ENCODE results near the gene UNCX.

DNA sequence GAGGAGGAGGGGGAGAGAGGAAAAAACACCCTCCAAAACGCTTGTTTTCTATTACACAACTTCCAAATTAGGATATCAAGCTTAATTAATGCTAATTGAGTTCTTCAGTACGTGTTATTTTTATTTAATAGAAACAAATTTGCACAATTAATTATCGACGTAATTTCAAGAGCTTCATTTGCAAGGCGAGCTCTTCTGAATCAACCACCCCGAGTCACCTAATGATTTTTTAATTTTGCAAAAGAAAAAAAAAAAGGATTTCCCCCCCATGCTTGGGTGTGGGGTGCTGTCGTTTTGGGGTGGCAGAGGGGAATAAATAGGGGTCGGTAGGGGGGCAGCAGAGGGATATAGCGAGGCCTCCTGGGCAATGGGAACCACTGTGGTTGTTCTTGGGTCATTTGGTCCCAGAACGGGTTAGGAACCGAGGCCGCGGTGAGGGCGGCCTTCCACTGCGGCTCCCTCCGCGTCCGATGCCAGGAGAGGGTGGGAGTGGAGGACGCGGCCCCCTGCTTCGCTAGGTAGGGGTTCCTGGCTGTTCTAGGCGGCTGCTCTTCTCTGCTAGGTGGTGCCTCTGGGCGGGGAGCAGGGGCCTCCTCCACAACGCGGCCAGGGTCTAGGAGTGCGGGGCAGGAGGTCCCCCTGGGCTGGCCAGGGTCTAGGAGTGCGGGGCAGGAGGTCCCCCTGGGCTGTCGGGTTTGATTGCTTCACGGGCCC lies 7.3 kb downstream of the UNCX start:
- TF ChIP-seq EZH2 (IDR thresholded peaks at IDR 0.05; ENCODE audit: borderline replicate concordance) (peak; percentile 2), EZH2phosphoT487 (IDR thresholded peaks at IDR 0.05; ENCODE audit: low read depth, severe bottlenecking, unreplicated experiment) (no peak)
- TF ChIP-seq, protein P1, sequence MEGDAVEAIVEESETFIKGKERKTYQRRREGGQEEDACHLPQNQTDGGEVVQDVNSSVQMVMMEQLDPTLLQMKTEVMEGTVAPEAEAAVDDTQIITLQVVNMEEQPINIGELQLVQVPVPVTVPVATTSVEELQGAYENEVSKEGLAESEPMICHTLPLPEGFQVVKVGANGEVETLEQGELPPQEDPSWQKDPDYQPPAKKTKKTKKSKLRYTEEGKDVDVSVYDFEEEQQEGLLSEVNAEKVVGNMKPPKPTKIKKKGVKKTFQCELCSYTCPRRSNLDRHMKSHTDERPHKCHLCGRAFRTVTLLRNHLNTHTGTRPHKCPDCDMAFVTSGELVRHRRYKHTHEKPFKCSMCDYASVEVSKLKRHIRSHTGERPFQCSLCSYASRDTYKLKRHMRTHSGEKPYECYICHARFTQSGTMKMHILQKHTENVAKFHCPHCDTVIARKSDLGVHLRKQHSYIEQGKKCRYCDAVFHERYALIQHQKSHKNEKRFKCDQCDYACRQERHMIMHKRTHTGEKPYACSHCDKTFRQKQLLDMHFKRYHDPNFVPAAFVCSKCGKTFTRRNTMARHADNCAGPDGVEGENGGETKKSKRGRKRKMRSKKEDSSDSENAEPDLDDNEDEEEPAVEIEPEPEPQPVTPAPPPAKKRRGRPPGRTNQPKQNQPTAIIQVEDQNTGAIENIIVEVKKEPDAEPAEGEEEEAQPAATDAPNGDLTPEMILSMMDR (IDR thresholded peaks at IDR 0.05; ENCODE audit: poor library complexity), result no peak

Data from hepatocyte (in vitro differentiated cells).